GM19240 (cell line): ENCODE results near the gene ADAT3.
A peak's percentile ranks its signal among the peaks of the same experiment; 100 is the strongest.

Source experiments
- DNase-seq: peaks from one replicate; pipeline ENCODE4 v3.0.0; 2011; ENCODE audit warnings: low spot score; ENCODE audit not compliant: insufficient read length

Gene ADAT3

GRCh38 chr19:1936916-1937610, 31.9 kb downstream of the ADAT3 start:
- no peak for DNase-seq

DNA sequence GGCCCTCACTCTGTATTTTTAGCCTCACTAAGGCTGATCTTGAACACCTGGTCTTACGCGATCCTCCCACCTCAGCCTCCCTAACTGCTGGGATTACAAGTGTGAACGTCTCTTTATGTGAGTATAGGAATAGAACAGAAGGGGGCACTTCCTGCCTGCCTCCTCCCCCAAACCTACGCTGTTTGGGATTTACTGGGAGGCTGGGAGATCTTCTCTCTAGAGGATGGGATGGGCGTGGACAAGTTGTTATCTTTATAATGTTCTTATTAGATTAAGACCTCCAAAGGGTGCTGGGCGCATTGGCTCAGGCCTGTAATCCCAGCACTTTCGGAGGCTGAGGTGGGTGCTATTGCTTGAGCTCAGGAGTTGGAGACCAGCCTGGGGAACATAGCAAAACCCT, 32.9 kb downstream of the ADAT3 start:
- DNase-seq = no peak

DNA sequence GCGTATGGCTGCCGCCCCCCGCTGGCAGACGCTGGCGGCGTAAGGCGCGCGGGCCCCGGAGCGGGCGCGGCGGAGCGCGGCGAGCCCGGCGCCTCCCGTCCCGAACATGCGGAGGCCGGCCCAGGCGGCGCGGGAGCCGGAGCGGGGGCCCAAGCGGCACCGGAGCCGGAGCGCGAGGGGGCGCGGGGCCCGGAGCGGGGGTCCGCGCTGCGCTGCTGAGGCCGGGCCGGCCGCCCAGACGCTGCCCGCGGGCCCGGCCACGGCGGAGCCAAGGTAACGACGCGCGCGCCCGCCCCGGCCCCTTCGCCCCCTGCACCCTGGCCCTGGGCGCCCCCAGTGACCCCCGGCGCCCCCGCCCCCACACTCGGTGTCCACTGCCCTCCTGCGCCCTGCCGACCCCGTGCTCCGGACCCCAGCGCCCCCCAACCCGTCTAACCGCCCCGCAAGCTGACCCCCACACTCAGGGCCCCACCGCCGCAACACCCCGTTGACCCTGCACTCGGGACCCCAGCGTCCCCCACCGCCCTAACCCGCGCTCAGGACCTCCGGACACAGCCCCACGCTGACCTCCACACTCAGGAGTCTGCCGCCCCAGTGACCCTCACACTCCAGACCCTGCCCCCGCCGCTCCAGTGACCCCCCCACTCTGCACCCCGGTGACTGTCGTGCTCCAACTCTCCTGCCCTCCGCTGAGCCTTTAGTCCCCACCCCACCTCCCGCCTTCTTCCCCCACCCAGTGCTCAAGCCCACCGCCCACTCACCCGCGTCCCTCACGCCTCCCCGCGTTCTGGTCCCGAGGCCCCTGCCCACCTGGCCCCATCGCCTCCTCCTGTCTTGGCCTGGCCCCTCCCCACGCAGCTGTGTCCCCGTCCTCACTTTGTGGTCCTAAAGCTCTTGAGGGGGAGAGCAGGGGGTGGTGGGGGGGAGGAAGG, 36.2 kb downstream of the ADAT3 start, which contains the start of gene CSNK1G2:
TSS of gene CSNK1G2 (plus strand) at position 27 of the 932 bp plus-strand sequence. CDS start 28,601 bp downstream, outside the sequence.
- no peak for DNase-seq

DNA sequence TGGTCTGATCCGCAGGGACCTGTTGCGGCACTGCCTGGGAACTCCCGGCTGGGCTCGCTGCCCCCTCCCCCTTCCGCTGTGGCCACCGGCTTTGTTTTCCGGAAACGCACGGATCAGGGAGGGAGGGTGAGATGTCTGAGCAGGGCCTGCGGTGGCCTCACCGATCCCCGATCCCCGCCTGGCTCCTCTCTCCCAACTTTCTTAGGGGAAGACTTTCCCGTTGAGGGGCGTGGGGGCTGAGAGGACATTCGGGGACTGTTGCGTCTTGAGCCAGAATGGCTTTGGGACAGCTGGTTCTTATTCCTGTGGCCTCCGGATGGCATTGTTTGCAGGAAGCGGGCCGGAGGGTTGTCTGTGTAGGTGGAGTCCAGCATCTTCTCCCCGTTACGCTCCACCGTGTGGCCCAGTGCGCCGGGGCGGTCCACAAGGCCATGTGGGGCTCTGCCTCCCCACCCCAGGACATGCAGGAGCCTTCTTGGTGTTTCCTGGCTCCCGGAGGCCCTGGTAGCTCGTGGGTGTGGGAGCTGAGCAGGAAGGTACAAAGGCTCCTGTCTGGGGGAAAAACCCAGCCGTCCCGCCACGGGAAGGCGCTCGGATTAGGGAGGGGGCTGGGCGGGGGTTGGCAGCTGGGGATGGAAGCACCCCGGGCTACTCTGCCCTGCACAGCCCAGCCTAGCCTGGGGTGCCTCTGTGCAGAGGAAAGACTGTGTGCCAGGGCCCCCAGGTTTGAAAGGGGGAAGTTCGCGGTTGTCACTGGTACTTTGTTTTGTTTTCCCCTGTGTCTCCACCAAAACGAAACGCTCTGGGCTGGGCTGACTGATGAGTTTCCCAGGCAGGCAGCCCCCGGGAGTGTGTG, 37.1 kb downstream of the ADAT3 start:
- DNase-seq = peak; percentile 75

GRCh38 chr19:1942934-1943555, 37.8 kb downstream of the ADAT3 start:
- DNase-seq = no peak

DNA sequence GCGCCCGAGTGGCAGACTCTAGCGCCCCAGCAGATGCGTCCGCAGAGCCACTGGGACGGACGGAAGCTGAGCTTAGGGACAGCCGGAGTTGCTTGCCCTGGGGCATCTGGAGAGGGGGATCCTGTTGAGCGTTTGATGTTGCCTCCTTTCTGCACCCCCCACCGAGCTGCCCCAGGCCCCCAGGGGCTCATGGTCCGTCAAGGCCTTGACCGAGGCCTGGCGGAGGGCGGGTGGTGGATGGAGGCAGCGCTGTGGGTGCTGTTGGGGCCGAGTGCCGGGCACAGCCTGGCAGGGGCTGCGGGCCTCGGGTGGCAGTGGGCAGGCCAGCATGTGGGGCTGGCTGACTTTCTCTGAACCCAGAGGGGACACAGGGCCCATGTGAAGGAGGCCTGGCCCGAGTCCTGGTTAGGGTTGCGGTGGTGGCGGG, 38.5 kb downstream of the ADAT3 start:
- DNase-seq = no peak

DNA sequence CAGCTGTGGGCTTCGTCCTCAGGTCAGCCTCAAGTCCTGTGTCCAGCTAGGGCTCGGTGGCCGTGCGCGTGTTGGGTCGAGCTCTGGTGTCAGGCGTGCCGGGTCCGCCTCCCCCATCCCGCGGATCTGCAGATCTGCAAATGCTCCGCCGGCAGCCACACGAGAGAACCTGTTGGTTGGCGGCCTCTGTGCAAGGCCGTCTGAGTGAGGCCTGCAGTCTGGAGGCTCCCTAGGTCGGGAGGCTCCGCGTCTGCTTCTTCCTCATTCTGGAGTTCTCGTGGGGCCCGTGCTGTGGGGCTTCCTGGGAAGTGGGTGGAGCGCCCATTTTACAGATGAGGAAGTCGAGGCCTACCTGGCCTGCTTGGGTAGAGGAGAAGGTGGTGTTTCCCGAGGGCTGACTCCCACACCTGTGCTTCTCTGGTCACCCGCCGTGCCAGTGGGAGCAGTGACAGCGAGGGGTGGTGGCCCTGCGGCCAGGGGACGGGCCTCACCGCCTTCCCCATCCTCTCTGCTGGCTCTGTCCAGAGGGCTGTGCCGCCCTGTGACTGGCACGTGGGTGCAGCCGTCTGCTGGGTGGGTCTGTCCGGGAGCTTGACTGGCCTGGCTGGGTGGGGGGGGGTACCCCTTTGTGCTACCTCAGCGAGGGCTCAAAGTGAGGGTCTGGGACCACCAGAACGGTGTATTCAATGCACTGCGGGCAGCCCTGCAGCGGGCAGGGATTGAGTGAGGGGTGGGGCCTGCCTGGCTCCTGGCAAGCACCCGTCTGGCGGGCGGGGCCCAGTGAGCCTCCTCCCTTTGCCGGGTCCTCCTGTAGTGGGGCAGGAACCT, 39.1 kb downstream of the ADAT3 start:
- DNase-seq = no peak

DNA sequence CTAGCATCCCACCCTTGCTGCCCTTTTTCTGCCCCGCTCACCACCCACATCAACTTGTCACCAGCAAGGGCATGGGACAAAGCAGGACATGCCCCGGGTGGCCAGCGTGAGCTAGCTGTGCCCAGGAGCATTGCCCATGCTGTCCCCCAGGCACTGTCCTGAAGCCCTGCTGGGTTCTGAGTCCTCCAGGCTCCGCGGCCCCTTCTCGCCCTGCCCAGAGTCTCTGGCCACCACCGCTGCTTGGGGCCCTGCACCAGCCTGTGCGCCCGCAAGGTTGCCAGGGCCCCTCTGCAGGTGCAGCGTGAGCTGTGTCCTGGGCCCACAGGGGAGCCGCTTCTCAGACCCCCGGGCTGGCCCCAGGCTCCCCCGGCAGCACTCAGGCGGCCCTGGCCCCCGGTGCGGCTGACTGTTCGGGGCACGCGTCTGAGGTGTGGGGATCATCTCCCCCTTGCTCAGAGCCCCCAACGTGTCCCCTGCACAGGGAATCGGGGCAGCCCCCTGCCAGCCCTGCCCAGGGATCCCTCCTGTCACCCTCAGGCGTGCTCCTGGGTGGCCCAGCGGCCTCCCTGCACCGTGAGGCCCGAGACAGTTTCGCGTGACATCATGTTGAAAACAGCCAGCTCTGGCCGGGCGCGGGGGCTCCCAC, 39.8 kb downstream of the ADAT3 start:
- no peak for DNase-seq

GRCh38 chr19:1945899-1946298, 40.7 kb downstream of the ADAT3 start:
- no peak for DNase-seq

DNA sequence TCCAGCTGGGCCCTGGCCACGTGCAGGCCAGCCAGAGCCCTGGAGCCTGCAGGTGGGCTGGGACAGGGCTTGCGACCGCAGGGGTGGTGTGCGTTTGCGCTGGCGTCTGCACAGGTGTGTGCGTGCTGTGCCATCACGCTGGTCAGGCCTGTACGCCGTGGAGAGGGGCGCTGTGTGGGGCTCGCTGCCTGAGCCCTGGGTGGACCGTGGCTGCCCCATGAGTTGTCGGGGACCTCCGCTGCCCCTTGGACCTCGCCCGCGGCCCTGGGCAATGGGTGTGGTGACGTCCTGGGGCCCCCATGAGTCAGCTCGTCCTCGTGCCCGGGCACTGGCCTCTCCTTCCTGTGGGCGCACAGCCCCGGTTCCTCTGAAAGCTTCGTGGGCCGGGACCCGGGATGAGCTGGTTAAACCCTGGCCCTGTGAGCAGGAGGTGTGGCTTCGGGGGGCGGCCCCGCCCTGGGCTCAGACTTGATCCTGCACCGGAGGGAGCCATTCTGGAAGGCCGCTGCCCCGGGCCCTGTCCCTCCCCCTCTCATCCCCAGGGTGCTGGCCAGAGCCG, 42.5 kb downstream of the ADAT3 start:
- no peak for DNase-seq

GRCh38 chr19:1949304-1950101, 44.3 kb downstream of the ADAT3 start:
- no peak for DNase-seq

GRCh38 chr19:1950640-1951039, 45.4 kb downstream of the ADAT3 start:
- no peak for DNase-seq

DNA sequence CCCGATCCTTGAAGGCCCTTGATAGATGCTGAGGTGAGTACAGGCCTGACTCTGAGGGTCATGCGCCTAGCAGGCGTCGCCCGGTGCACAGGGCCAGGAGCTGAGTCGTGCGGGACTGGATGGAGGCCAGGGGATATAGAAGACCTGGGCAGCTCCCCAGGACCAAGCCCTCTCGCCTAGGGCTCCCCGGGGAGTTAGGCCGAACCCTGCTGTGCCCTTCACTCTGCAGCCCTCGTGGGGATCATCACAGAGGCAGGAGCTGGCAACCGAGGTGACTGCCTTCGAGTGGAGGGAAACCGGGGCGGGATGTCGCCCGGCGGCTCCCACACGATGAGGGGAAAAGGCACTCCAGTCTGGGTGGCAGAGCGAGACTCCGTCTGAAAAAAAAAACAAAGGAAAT, 47.4 kb downstream of the ADAT3 start:
- DNase-seq = no peak

- DNase-seq = no peak
Observed at GRCh38 chr19:1953037-1953436, 47.8 kb downstream of the ADAT3 start.

DNA sequence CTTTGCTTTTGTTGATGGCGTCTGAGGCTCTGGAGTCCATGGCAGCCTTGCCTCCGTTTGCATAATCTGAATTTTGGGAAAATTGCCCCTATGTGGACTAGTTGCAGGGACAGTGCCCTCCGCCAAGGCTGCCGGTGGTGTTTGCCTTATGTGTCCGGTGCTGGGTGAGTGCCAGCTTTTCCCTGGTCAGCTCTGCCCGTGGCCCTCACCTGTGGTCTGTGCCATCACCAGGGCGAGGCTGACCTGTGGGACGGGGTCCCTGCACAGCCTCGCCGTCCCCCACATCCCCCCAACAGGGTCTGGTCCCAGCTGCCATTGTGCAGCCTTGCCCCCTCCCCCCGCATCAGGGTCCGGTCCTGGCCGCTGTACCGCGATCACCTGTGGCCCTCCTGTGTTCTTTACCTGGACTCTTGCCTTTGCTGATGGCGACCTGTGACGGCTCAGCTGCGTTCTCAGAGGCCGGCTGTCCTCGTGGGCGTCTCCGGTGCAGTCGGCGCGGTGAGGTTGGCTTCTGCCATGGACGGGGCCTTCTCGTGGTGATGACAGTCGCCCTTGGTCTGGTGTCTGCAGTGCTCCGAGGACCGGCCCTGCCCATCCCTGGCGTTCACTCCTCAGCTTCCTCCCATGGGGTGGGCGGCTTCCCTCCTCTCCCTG, 48.4 kb downstream of the ADAT3 start:
- DNase-seq = no peak

GRCh38 chr19:1954532-1954933, 49.3 kb downstream of the ADAT3 start:
- DNase-seq = no peak

GRCh38 chr19:1955171-1956121, 50.2 kb downstream of the ADAT3 start:
- DNase-seq = no peak
